PFSK-1 (cell line): ENCODE data around the gene CUX1.

Source experiments
- FOXP2 ChIP-seq: optimal IDR thresholded peaks from 2 replicates; pipeline ENCODE3; 2011; ENCODE audit warnings: borderline replicate concordance, control low read depth, inconsistent platforms; ENCODE audit not compliant: insufficient read depth; ENCODE audit errors: extremely low read length, extremely low read depth
- POLR2AphosphoS5 ChIP-seq: IDR thresholded peaks from 2 replicates; pipeline ENCODE4 v1.6.1; 2012; ENCODE audit warnings: low read depth, mild to moderate bottlenecking, control low read depth, low read length, moderate library complexity
- SIN3A ChIP-seq: IDR thresholded peaks from 2 replicates; pipeline ENCODE4 v1.6.1; 2012; ENCODE audit warnings: mild to moderate bottlenecking, low read length, moderate library complexity, borderline replicate concordance; ENCODE audit not compliant: insufficient read depth
- TAF1 ChIP-seq: IDR thresholded peaks from 2 replicates; pipeline ENCODE4 v1.6.1; 2012; ENCODE audit warnings: low read length, control low read depth, borderline replicate concordance; ENCODE audit not compliant: insufficient read depth
- TF ChIP-seq, protein P1 (sequence below), 2 experiments: IDR thresholded peaks; 2 replicates each; pipeline versions ENCODE4 v1.6.1 to v1.8.0; 2011 to 2012; ENCODE audit warnings: low read depth in 2 of 2, low read length in 2 of 2, control low read depth in 1 of 2, inconsistent platforms in 1 of 2, mild to moderate bottlenecking in 1 of 2, moderate library complexity in 1 of 2; ENCODE audit not compliant: insufficient read depth in 1 of 2

DNA sequence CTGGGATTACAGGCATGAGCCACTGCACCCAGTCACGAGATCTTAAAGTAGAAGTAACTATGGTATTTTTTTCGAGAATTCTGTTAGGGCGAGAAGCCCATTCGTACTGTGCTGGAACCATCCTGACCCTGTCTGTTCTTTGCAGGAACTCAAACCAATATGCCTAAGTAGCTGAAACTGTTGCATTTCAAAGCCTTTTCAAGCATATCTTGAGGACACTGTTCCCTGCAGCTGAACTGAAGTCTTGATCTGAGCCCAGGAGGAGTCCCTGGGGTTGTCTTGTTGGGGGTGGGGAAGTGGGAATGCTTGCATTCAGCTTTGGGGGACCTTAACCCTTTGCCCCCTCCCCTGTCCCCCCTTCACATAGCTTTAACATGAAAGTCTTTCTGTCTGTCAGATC lies 61.5 kb downstream of the CUX1 start:
- TF ChIP-seq POLR2AphosphoS5: no peak
- TF ChIP-seq, protein P1, sequence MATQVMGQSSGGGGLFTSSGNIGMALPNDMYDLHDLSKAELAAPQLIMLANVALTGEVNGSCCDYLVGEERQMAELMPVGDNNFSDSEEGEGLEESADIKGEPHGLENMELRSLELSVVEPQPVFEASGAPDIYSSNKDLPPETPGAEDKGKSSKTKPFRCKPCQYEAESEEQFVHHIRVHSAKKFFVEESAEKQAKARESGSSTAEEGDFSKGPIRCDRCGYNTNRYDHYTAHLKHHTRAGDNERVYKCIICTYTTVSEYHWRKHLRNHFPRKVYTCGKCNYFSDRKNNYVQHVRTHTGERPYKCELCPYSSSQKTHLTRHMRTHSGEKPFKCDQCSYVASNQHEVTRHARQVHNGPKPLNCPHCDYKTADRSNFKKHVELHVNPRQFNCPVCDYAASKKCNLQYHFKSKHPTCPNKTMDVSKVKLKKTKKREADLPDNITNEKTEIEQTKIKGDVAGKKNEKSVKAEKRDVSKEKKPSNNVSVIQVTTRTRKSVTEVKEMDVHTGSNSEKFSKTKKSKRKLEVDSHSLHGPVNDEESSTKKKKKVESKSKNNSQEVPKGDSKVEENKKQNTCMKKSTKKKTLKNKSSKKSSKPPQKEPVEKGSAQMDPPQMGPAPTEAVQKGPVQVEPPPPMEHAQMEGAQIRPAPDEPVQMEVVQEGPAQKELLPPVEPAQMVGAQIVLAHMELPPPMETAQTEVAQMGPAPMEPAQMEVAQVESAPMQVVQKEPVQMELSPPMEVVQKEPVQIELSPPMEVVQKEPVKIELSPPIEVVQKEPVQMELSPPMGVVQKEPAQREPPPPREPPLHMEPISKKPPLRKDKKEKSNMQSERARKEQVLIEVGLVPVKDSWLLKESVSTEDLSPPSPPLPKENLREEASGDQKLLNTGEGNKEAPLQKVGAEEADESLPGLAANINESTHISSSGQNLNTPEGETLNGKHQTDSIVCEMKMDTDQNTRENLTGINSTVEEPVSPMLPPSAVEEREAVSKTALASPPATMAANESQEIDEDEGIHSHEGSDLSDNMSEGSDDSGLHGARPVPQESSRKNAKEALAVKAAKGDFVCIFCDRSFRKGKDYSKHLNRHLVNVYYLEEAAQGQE (IDR thresholded peaks at IDR 0.05; ENCODE audit: insufficient read depth in 1 of 2, low read depth in 2 of 2, low read length in 2 of 2): no peak
- TF ChIP-seq SIN3A: no peak
- TF ChIP-seq TAF1: no peak
- no peak for TF ChIP-seq FOXP2
